Prostate gland (tissue), 2 donors: ENCODE results near the gene DNPEP. TPM values are rescaled to one million over a fixed set of nuclear protein-coding genes. Genes with fewer than 3 reads are reported as not detected.
"Not testable (repeated sequence)": the region's sequence is repeated elsewhere in the genome, so short reads cannot be mapped to it uniquely, and the experiment has no call there.

ENCODE experiments used
- DNase-seq: peaks from one replicate; pipeline ENCODE4 v3.0.0-alpha.2; 2019; ENCODE audit warnings: low spot score
- H3K27ac ChIP-seq, 2 donors: fragments of 200-600 bp; sonication (generic); 2 replicates each; pipeline ENCODE4 v1.5.1; 2017 to 2019
- H3K27me3 ChIP-seq: fragments of 200-600 bp; sonication (generic); replicated peaks from 2 replicates; pipeline ENCODE4 v1.5.1; 2019; ENCODE audit not compliant: insufficient read depth
- H3K36me3 ChIP-seq, 2 donors: fragments of 200-600 bp; sonication (generic); 1 replicate in 1 of 2; 2 replicates in 1 of 2; pipeline versions ENCODE4 v1.5.1 to v1.8.1; 2017 to 2019
- H3K4me1 ChIP-seq: fragments of 200-600 bp; sonication (generic); replicated peaks from 2 replicates; pipeline ENCODE4 v1.5.1; 2019
- H3K4me3 ChIP-seq, 2 donors: fragments of 200-600 bp; sonication (generic); 2 replicates each; pipeline ENCODE4 v1.5.1; 2017 to 2019
- H3K9me3 ChIP-seq: fragments of 200-600 bp; sonication (generic); 2 replicates; pipeline ENCODE4 v1.5.1; 2017
- CTCF ChIP-seq, 4 experiments: fragments of 200-600 bp in 2 of 4; fragments of 450-650 bp in 2 of 4; sonication (generic) in 2 of 4; IDR thresholded peaks; 1 replicate in 3 of 4; 2 replicates in 1 of 4; pipeline ENCODE4 v1.5.1; 2016 to 2019; ENCODE audit warnings: antibody characterized with exemption in 4 of 4, mild to moderate bottlenecking in 2 of 4, moderate library complexity in 2 of 4
- POLR2A ChIP-seq: fragments of 450-650 bp; IDR thresholded peaks from one replicate; pipeline ENCODE4 v1.6.1; 2016; ENCODE audit warnings: antibody characterized with exemption, mild to moderate bottlenecking
- POLR2AphosphoS5 ChIP-seq: sonication (generic); formaldehyde crosslinking; IDR thresholded peaks from one replicate; pipeline ENCODE4 v1.6.1; 2017; ENCODE audit warnings: antibody characterized with exemption
- WGBS: methylation state at CpG from one replicate; pipeline ENCODE4 v1.1.5; 2018; 5-methylcytosine and 5-hydroxymethylcytosine counted together
- intact Hi-C: fragments of 100-400 bp; cut with DNase I; formaldehyde crosslinking; loops from one replicate; pipeline ENCODE4 v1.14.2; 2022
- total RNA-seq, 2 donors: library from RNA; depleted of rRNA; stranded (reverse); fragments of >200 nt; gene quantifications; one replicate each; pipeline ENCODE4 v1.1.0, GENCODE V29; 2016

The DNPEP gene
- total RNA-seq, 2 donors from 2014 or later: 54.1 to 82.4 TPM

- no peaks in the 10 kb centered on the region for H3K36me3 ChIP-seq
- no peak for DNase-seq
- H3K9me3 ChIP-seq: no peaks in the 10 kb centered on the region
- H3K4me1 ChIP-seq: peaks cover 3% of the 10 kb centered on the region
- intact Hi-C loops: loop anchor here (10.0 kb wide), 2 partner anchors 236 to 296 kb away; no protein-coding TSS in a partner anchor
- H3K27ac ChIP-seq: peak overlapping the region; percentile 3 to 58
- no peaks in the 10 kb centered on the region for H3K27me3 ChIP-seq
- H3K4me3 ChIP-seq: no peak overlapping the region
- TF ChIP-seq CTCF (IDR thresholded peaks at IDR 0.05) (no peak), POLR2AphosphoS5 (peak; percentile 72)
- WGBS: 10% methylated on average over 5 of the region's 5 CpGs
Observed at GRCh38 chr2:219398721-219399363, 11.1 kb upstream of the DNPEP start.

- Histone ChIP-seq H3K36me3 (no peaks in the 10 kb centered on the region), H3K4me1 (peaks cover 3% of the 10 kb centered on the region), H3K9me3 (no peaks in the 10 kb centered on the region), H3K27me3 (no peaks in the 10 kb centered on the region), H3K27ac (no peak overlapping the region), H3K4me3 (no peak overlapping the region)
- TF ChIP-seq CTCF (IDR thresholded peaks at IDR 0.05) (no peak), POLR2A (no peak), POLR2AphosphoS5 (no peak)
- DNase-seq: no peak
- WGBS: 51% methylated on average over 6 of the region's 6 CpGs
- intact Hi-C loops: loop anchor here (10.0 kb wide), 2 partner anchors 238 to 298 kb away; no protein-coding TSS in a partner anchor
Observed at GRCh38 chr2:219396863-219397457, 9.2 kb upstream of the DNPEP start.

GRCh38 chr2:219395609-219396008 is 7.9 kb upstream of the DNPEP start:
- 94% methylated on average over 3 of the region's 3 CpGs for WGBS
- no peaks in the 10 kb centered on the region for H3K9me3 ChIP-seq
- H3K36me3 ChIP-seq: no peaks in the 10 kb centered on the region
- no peak overlapping the region for H3K27ac ChIP-seq
- intact Hi-C loops: loop anchor here (10.0 kb wide), 2 partner anchors 239 to 299 kb away; no protein-coding TSS in a partner anchor
- H3K27me3 ChIP-seq: no peaks in the 10 kb centered on the region
- peaks cover 3% of the 10 kb centered on the region for H3K4me1 ChIP-seq
- no peak overlapping the region for H3K4me3 ChIP-seq
- no peak for DNase-seq
- no peak for TF ChIP-seq POLR2A
- no peak for TF ChIP-seq POLR2AphosphoS5
- no peak for TF ChIP-seq CTCF (IDR thresholded peaks at IDR 0.05)

- WGBS: 96% methylated on average over 9 of the region's 9 CpGs
- intact Hi-C loops: loop anchor here (10.0 kb wide), 2 partner anchors 240 to 300 kb away; no protein-coding TSS in a partner anchor
Observed at GRCh38 chr2:219395056-219395455, 7.3 kb upstream of the DNPEP start.

GRCh38 chr2:219392754-219393153 is 5.0 kb upstream of the DNPEP start:
- TF ChIP-seq CTCF (IDR thresholded peaks at IDR 0.05) (no peak), POLR2A (no peak), POLR2AphosphoS5 (no peak)

More at GRCh38 chr2:219395056-219395455, 7.3 kb upstream of the DNPEP start:
- H3K9me3 ChIP-seq, H3K36me3 ChIP-seq, H3K27me3 ChIP-seq, H3K4me3 ChIP-seq, H3K27ac ChIP-seq, H3K4me1 ChIP-seq, DNase-seq: not testable (repeated sequence)

More at GRCh38 chr2:219392754-219393153, 5.0 kb upstream of the DNPEP start:
- H3K9me3 ChIP-seq: no peaks in the 10 kb centered on the region
- no peak for DNase-seq
- no peaks in the 10 kb centered on the region for H3K27me3 ChIP-seq
- no peaks in the 10 kb centered on the region for H3K36me3 ChIP-seq
- intact Hi-C loops: loop anchor here (10.0 kb wide), 2 partner anchors 242 to 302 kb away; no protein-coding TSS in a partner anchor
- WGBS: 90% methylated on average over 9 of the region's 9 CpGs
- no peak overlapping the region for H3K4me3 ChIP-seq
- no peaks in the 10 kb centered on the region for H3K4me1 ChIP-seq
- H3K27ac ChIP-seq: no peak overlapping the region
